ENCODE measurements around the gene MYL5.

Gene MYL5

DNA sequence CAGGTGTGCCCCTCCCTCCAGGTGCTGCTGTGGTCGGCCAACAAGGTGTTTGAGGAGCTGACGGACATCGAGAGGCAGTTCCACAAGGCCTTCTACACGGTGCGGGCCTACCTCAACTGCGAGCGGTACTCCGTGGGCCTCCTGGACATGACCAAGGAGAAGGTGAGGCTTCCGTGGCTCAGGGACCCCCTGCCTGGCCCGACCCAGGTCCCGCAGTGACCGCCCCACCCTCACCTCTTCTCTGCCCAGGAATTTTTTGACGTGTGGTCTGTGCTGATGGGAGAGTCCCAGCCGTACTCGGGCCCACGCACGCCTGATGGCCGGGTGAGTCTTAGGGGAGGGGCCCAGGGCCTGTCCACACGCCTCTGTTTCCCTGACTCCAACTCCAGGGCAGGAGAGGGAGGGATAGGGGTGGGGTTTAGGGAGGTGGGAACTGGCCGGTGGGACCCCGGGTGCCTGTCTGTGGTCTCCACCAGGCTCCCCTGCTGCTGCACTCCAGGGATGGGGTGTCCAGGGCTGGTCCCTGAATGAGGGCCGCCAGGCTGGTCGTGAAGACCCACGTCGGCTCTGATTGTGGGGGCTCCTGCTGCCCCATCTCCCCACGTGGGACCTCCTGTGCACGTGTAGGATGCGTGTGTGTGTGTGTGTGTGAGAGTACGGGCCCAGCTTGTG is 20.4 kb upstream of the MYL5 start:
- no peak for DNase-seq (ENCODE audit: low read depth, low spot score)
- no peak overlapping the region for H3K9ac ChIP-seq (ENCODE audit: insufficient read length)
- no peak overlapping the region for H3K4me3 ChIP-seq
- no peaks in the 10 kb centered on the region for H3K9me3 ChIP-seq (ENCODE audit: low read depth, low read length)
- TF ChIP-seq EZH2 (IDR thresholded peaks at IDR 0.05) (no peak), POLR2AphosphoS5 (IDR thresholded peaks at IDR 0.05; ENCODE audit: borderline replicate concordance, low read depth, low read length) (no peak), FOXP2 (optimal IDR thresholded peaks at IDR 0.05; ENCODE audit: control extremely low read depth, extremely low read length, insufficient read depth) (no peak)
- H3K36me3 ChIP-seq (ENCODE audit: insufficient read depth, low read length), result no peaks in the 10 kb centered on the region
- H3K27ac ChIP-seq, result no peak overlapping the region

GRCh38 chr4:654503-654845 is 19.9 kb upstream of the MYL5 start:
- no peak for TF ChIP-seq POLR2AphosphoS5 (IDR thresholded peaks at IDR 0.05; ENCODE audit: borderline replicate concordance, low read depth, low read length)
- no peak for TF ChIP-seq EZH2 (IDR thresholded peaks at IDR 0.05)
- no peak for TF ChIP-seq FOXP2 (optimal IDR thresholded peaks at IDR 0.05; ENCODE audit: control extremely low read depth, extremely low read length, insufficient read depth)
- H3K9ac ChIP-seq (ENCODE audit: insufficient read length), result no peak overlapping the region
- no peak overlapping the region for H3K4me3 ChIP-seq
- no peak overlapping the region for H3K27ac ChIP-seq
- no peak for DNase-seq (ENCODE audit: low read depth, low spot score)
- no peaks in the 10 kb centered on the region for H3K9me3 ChIP-seq (ENCODE audit: low read depth, low read length)
- H3K36me3 ChIP-seq (ENCODE audit: insufficient read depth, low read length), result no peaks in the 10 kb centered on the region

DNA sequence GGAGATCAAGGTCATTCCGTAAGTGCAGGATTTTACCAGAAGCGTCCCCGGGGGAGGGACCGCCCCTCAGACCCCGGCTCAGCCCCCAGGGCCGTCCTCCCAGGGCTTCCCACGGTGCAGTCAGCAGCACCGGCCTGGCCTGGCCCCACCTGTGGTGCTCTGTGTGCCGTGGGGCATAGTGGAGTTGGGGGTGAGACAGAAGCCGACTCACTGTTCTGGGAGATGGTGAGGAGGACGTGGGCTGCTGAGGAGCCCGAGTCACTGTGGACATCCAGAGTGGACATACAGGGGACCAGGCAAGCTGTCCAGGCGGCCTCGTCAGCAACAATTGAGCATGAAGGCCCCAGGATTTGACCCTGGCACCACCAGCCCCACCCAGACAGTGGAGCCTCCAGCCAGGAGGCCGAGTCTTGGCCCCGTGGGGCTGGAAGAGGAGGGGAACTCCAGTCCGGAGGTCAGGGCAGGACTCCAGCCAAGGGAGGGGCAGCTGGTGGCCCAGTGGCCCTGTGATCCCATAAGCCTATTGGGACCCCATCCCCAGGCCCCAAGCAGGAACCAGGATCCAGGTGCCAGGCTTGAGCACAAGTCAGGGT is 19.4 kb upstream of the MYL5 start:
- Histone ChIP-seq H3K27ac (no peak overlapping the region), H3K9ac (ENCODE audit: insufficient read length) (no peak overlapping the region), H3K9me3 (ENCODE audit: low read depth, low read length) (no peaks in the 10 kb centered on the region), H3K36me3 (ENCODE audit: insufficient read depth, low read length) (no peaks in the 10 kb centered on the region), H3K4me3 (no peak overlapping the region)
- no peak for DNase-seq (ENCODE audit: low read depth, low spot score)
- TF ChIP-seq POLR2AphosphoS5 (IDR thresholded peaks at IDR 0.05; ENCODE audit: borderline replicate concordance, low read depth, low read length), result no peak
- TF ChIP-seq EZH2 (IDR thresholded peaks at IDR 0.05), result no peak
- no peak for TF ChIP-seq FOXP2 (optimal IDR thresholded peaks at IDR 0.05; ENCODE audit: control extremely low read depth, extremely low read length, insufficient read depth)

GRCh38 chr4:655464-656151 is 18.7 kb upstream of the MYL5 start:
- H3K9me3 ChIP-seq (ENCODE audit: low read depth, low read length), result no peaks in the 10 kb centered on the region

GRCh38 chr4:656436-657337 is 17.7 kb upstream of the MYL5 start:
- no peak overlapping the region for H3K9ac ChIP-seq (ENCODE audit: insufficient read length)
- no peak for DNase-seq (ENCODE audit: low read depth, low spot score)
- no peak overlapping the region for H3K4me3 ChIP-seq
- H3K36me3 ChIP-seq (ENCODE audit: insufficient read depth, low read length), result no peaks in the 10 kb centered on the region
- H3K9me3 ChIP-seq (ENCODE audit: low read depth, low read length), result no peaks in the 10 kb centered on the region
- H3K27ac ChIP-seq, result no peak overlapping the region
- TF ChIP-seq FOXP2 (optimal IDR thresholded peaks at IDR 0.05; ENCODE audit: control extremely low read depth, extremely low read length, insufficient read depth), result no peak
- no peak for TF ChIP-seq EZH2 (IDR thresholded peaks at IDR 0.05)
- no peak for TF ChIP-seq POLR2AphosphoS5 (IDR thresholded peaks at IDR 0.05; ENCODE audit: borderline replicate concordance, low read depth, low read length)

More at GRCh38 chr4:655464-656151, 18.7 kb upstream of the MYL5 start:
- TF ChIP-seq EZH2 (IDR thresholded peaks at IDR 0.05), result no peak
- TF ChIP-seq FOXP2 (optimal IDR thresholded peaks at IDR 0.05; ENCODE audit: control extremely low read depth, extremely low read length, insufficient read depth), result no peak
- TF ChIP-seq POLR2AphosphoS5 (IDR thresholded peaks at IDR 0.05; ENCODE audit: borderline replicate concordance, low read depth, low read length), result no peak
- no peak for DNase-seq (ENCODE audit: low read depth, low spot score)
- no peak overlapping the region for H3K4me3 ChIP-seq
- H3K9ac ChIP-seq (ENCODE audit: insufficient read length), result no peak overlapping the region
- H3K36me3 ChIP-seq (ENCODE audit: insufficient read depth, low read length), result no peaks in the 10 kb centered on the region
- H3K27ac ChIP-seq, result no peak overlapping the region

GRCh38 chr4:657338-657833 is 17.0 kb upstream of the MYL5 start:
- no peaks in the 10 kb centered on the region for H3K36me3 ChIP-seq (ENCODE audit: insufficient read depth, low read length)
- no peak overlapping the region for H3K9ac ChIP-seq (ENCODE audit: insufficient read length)
- no peak overlapping the region for H3K27ac ChIP-seq
- H3K4me3 ChIP-seq, result no peak overlapping the region
- TF ChIP-seq POLR2AphosphoS5 (IDR thresholded peaks at IDR 0.05; ENCODE audit: borderline replicate concordance, low read depth, low read length) (no peak), FOXP2 (optimal IDR thresholded peaks at IDR 0.05; ENCODE audit: control extremely low read depth, extremely low read length, insufficient read depth) (no peak), EZH2 (IDR thresholded peaks at IDR 0.05) (no peak)
- DNase-seq (ENCODE audit: low read depth, low spot score), result no peak
- no peaks in the 10 kb centered on the region for H3K9me3 ChIP-seq (ENCODE audit: low read depth, low read length)

GRCh38 chr4:657834-658667 is 16.3 kb upstream of the MYL5 start:
- Histone ChIP-seq H3K9ac (ENCODE audit: insufficient read length) (no peak overlapping the region), H3K4me3 (no peak overlapping the region), H3K9me3 (ENCODE audit: low read depth, low read length) (no peaks in the 10 kb centered on the region), H3K36me3 (ENCODE audit: insufficient read depth, low read length) (no peaks in the 10 kb centered on the region), H3K27ac (no peak overlapping the region)
- no peak for DNase-seq (ENCODE audit: low read depth, low spot score)
- no peak for TF ChIP-seq FOXP2 (optimal IDR thresholded peaks at IDR 0.05; ENCODE audit: control extremely low read depth, extremely low read length, insufficient read depth)
- no peak for TF ChIP-seq EZH2 (IDR thresholded peaks at IDR 0.05)
- TF ChIP-seq POLR2AphosphoS5 (IDR thresholded peaks at IDR 0.05; ENCODE audit: borderline replicate concordance, low read depth, low read length), result no peak

Data from SK-N-MC (cell line).